HG03280 (cell line): ENCODE data around the gene SLC43A2.
"Not testable (repeated sequence)": the region's sequence is repeated elsewhere in the genome, so short reads cannot be mapped to it uniquely, and the experiment has no call there.

ENCODE experiments used
- ATAC-seq: cut with Tn5 transposase; IDR thresholded peaks from one replicate; pipeline ENCODE4 v1.9.1; 2021; ENCODE audit warnings: mild to moderate bottlenecking, moderate library complexity; ENCODE audit not compliant: unreplicated experiment

SLC43A2 gene

DNA sequence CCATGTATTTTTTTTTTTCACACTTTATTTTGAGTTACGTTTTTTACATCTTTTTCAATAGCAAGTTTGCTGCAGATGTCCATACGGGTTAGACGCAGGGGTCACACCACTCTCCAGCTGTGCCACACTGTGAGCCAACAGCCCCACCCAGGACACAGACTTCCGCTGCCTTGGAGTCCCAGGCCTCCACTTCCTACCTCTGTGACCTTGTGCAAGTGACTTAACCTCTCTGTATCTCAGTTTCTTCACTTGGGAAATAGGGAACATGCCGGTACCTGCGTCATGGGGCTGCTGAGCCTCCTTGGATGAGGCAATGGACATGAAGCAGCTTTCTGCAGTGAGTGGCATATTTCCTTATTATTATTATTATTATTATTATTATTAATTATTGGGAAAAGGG lies 62.8 kb downstream of the SLC43A2 start:
- ATAC-seq, result no peak

- no peak for ATAC-seq
Observed at GRCh38 chr17:1563786-1564613, 64.6 kb downstream of the SLC43A2 start.

GRCh38 chr17:1563471-1563785 lies 65.2 kb downstream of the SLC43A2 start:
- not testable (repeated sequence) for ATAC-seq

DNA sequence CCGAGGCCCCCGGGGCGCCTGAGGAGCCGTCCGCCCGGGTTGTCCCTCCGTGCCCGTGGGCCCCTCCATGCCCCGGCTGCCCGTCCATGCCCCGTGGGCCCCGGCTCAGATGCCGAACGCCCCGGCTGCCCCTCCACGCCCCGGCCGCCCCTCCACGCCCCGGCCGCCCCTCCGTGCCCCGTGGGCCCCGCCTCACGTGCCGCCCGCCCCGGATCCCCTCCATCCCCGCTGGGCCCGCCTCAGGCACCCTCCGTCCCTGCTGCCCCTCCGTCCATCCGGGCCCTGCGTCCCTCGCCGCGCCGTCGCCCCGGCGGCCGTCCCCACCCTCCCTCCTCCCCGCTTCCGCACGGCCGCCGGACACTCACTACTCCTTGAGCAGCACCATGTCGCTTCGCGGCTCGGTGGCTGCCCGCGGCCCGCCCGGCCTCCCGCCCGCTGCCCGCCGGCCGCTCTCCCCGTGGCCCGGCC lies 66.4 kb downstream of the SLC43A2 start:
- ATAC-seq, result peak; percentile 26

GRCh38 chr17:1561420-1562175 lies 67.0 kb downstream of the SLC43A2 start:
- ATAC-seq, result no peak

DNA sequence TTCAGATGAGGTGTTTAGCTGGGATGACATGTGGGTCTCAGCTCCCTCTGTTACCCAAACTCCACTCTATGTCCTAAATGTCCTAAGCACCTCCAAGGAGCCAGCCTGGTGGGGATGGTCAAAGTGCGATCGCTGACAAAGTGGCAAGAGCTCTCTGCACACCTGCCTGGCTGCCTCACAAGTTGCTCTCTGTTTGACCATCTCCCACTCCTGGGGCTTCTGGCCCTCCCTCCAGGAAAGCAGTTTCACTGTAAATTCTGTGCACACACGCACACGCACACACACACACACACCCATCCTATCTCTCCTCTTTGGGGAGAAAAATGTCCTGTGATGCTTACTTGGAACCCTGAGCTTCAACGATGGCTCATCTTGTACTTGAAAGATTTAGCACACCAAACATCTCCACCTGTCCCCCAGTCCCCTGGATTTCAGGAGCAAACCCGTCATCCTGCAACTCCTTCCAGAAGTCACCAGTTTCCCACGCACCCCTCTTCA lies 67.7 kb downstream of the SLC43A2 start:
- no peak for ATAC-seq

- ATAC-seq, result no peak
Observed at GRCh38 chr17:1560101-1560857, 68.4 kb downstream of the SLC43A2 start.

DNA sequence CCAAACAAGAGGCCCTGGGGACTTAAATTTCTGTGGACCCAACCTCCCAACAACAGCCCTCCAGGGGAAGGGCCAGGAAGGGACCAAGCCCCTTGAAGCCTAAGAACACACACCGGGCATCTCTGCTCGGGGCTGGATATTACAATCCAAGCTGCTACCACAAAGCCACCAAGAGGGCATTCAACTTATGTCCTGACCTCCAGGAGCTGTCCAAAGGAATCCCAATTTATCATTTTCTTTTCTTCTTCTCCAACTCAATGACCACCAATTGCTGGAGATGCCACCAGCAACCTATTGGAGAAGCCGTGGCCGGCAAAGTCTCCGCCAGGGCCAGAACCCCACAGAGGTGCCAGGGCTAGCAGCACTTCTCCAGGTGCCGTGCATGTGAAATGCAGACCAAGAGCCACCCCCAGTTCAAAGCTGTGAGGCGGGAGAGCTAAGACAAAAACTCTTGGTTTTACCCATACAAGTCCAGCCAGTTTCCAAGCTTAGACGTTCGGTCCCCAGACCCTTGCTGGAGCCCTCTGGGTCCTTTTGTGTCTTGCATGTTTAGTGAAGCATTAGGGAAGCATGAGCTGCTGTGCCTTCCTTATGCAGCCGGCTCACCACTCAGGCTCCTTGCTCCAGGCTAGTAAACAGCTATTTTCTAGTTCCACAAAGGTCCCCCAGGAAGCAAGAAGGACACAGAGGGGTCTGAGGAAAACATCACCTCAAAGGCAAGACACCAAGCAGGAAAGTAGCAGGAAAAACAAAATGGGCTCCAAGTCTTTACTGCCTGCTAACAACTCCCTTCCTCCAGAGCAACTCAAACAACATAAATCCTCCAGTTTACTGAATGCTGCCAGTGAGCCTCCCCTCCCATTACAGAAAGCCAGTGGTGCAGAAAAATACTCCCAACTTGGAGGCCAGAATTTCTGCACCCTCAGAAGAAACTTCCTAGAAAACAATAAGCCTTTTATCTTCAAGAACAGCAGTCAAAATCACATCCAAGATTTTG lies 69.3 kb downstream of the SLC43A2 start:
- no peak for ATAC-seq

- ATAC-seq, result no peak
Observed at GRCh38 chr17:1558401-1558800, 70.2 kb downstream of the SLC43A2 start.

GRCh38 chr17:1557355-1558095 lies 71.1 kb downstream of the SLC43A2 start:
- no peak for ATAC-seq

GRCh38 chr17:1555651-1556471 lies 72.8 kb downstream of the SLC43A2 start:
- no peak for ATAC-seq

DNA sequence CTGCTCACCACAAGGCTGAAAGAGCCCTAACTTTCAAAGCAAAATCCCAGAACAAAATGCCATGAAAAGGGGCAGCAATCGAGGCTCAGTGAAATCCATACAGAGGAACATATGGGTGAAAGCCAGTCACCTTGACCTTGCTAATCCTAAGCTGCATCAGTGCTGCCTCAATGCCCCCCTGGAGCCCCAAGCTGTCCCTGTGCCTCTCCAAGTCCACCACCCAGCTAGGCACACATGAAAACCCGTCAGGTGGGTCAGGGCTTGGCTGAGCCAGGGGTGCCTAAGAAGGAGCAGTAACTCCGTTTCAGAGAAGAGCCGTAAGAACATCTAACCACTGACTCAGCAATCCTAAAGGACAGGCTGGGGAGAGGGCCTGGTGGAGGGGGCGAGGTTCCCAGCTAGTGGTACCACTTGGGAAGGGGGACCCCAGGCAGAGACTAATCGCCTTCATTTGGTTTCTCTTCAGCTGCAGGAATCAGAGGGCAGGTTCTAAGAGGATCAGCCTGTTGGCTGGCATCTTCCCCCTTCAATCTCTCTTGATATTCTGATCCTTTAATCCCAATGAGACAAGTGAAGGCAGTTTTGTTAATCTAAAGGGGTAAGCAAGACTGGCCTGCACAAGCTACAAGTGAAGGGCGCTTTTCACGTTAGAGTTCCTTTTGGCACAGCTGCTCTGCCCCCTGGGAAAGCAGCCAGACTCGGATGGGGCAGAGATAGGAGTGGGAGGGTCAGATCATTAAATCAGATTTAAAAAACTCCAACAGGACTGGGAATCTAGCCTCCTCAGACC lies 73.7 kb downstream of the SLC43A2 start:
- ATAC-seq, result no peak

- ATAC-seq, result no peak
Observed at GRCh38 chr17:1553354-1554266, 75.0 kb downstream of the SLC43A2 start.

GRCh38 chr17:1552932-1553331 lies 75.7 kb downstream of the SLC43A2 start:
- no peak for ATAC-seq

GRCh38 chr17:1551741-1552140 lies 76.9 kb downstream of the SLC43A2 start:
- ATAC-seq, result no peak

GRCh38 chr17:1548032-1548431 lies 80.6 kb downstream of the SLC43A2 start:
- ATAC-seq, result no peak
